Keratinocyte (primary cell): ENCODE data around the gene PIP4P1.

Experiments used
- CTCF ChIP-seq, 3 experiments: IDR thresholded peaks in 1 of 3; conservative IDR thresholded peaks in 1 of 3; optimal IDR thresholded peaks in 1 of 3; 2 replicates in 2 of 3; 3 replicates in 1 of 3; pipeline versions ENCODE3 to v1.5.1; 2011; ENCODE audit warnings: low read length in 3 of 3, mild to moderate bottlenecking in 3 of 3, moderate library complexity in 2 of 3, control low read depth in 1 of 3, inconsistent platforms in 1 of 3; ENCODE audit not compliant: insufficient read depth in 2 of 3; ENCODE audit errors: extremely low read depth in 1 of 3
- EZH2 ChIP-seq: IDR thresholded peaks from one replicate; pipeline ENCODE4 v1.6.1; 2012; ENCODE audit warnings: inconsistent platforms, mild to moderate bottlenecking, low read length, moderate library complexity

GRCh38 chr14:20435582-20436362 lies 25.5 kb downstream of the PIP4P1 start, which contains the start of gene KLHL33:
- no peak for TF ChIP-seq CTCF (optimal IDR thresholded peaks at IDR 0.05 in 1 of 3, IDR thresholded peaks at IDR 0.05 in 1 of 3, conservative IDR thresholded peaks at IDR 0.05 in 1 of 3; ENCODE audit: extremely low read depth in 1 of 3, insufficient read depth in 2 of 3, low read length in 3 of 3)
- no peak for TF ChIP-seq EZH2
